Epithelial cell of alveolus of lung (primary cell): ENCODE data around the gene CTSL. TPM values are rescaled to one million over a fixed set of nuclear protein-coding genes. Genes with fewer than 3 reads are reported as not detected.

Experiments used
- total RNA-seq: library from RNA; depleted of rRNA; stranded (reverse); fragments of >200 nt; gene quantifications from 2 replicates; pipeline ENCODE4 v1.2.1, GENCODE V29; 2015

The CTSL gene
- 142 and 173 TPM in 2 replicates for total RNA-seq

GRCh38 chr9:87725900-87726709 is at the start of gene CTSL:
TSS of gene CTSL (plus strand) at chr9:87726119. CDS start at chr9:87727604, 1,485 bp downstream.

Other genes with a start within 250 kb of the CTSL start
- 1.6 and 8.3 TPM in 2 replicates for gene DAPK1, start 228.3 kb upstream of the CTSL start, total RNA-seq
- gene SPATA31E1, start 156.8 kb downstream of the CTSL start, total RNA-seq: not detected in 2 replicates
- not detected in 2 replicates for gene SPATA31C1, start 191.8 kb downstream of the CTSL start, total RNA-seq
- gene CDK20, start 248.4 kb downstream of the CTSL start, total RNA-seq: 2.9 and 6.6 TPM in 2 replicates